IPS-15b (cell line): ENCODE data around the gene ATRNL1.

ENCODE experiments used
- H3K27me3 ChIP-seq: one replicate; pipeline ENCODE4 v1.6.1; 2013; ENCODE audit warnings: low read length; ENCODE audit not compliant: control insufficient read depth, insufficient read depth
- H3K36me3 ChIP-seq: one replicate; pipeline ENCODE4 v1.6.1; 2013; ENCODE audit warnings: low read length; ENCODE audit not compliant: control insufficient read depth, insufficient read depth
- H3K4me1 ChIP-seq: one replicate; pipeline ENCODE4 v1.6.1; 2013; ENCODE audit warnings: mild to moderate bottlenecking, low read length; ENCODE audit not compliant: control insufficient read depth, insufficient read depth
- H3K4me3 ChIP-seq: one replicate; pipeline ENCODE4 v1.5.1; 2013; ENCODE audit warnings: low read depth, low read length
- H3K9ac ChIP-seq: one replicate; pipeline ENCODE4 v1.6.1; 2013; ENCODE audit warnings: low read depth, mild to moderate bottlenecking, low read length
- H3K9me3 ChIP-seq: one replicate; pipeline ENCODE4 v1.6.1; 2013; ENCODE audit warnings: mild to moderate bottlenecking, low read length; ENCODE audit not compliant: control insufficient read depth, insufficient read depth

Gene ATRNL1

GRCh38 chr10:115829521-115830205 lies 736.5 kb downstream of the ATRNL1 start:
- no peak overlapping the region for H3K4me3 ChIP-seq
- H3K27me3 ChIP-seq: no peaks in the 10 kb centered on the region
- no peaks in the 10 kb centered on the region for H3K4me1 ChIP-seq
- H3K9ac ChIP-seq: no peak overlapping the region
- no peaks in the 10 kb centered on the region for H3K9me3 ChIP-seq
- no peaks in the 10 kb centered on the region for H3K36me3 ChIP-seq

- H3K9me3 ChIP-seq: no peaks in the 10 kb centered on the region
- no peaks in the 10 kb centered on the region for H3K4me1 ChIP-seq
- no peaks in the 10 kb centered on the region for H3K27me3 ChIP-seq
- H3K36me3 ChIP-seq: no peaks in the 10 kb centered on the region
- no peak overlapping the region for H3K9ac ChIP-seq
- no peak overlapping the region for H3K4me3 ChIP-seq
Observed at GRCh38 chr10:115830265-115830970, 737.3 kb downstream of the ATRNL1 start.

GRCh38 chr10:115831016-115831415 lies 737.9 kb downstream of the ATRNL1 start:
- H3K9me3 ChIP-seq: no peaks in the 10 kb centered on the region
- H3K4me3 ChIP-seq: no peak overlapping the region
- no peaks in the 10 kb centered on the region for H3K36me3 ChIP-seq
- H3K4me1 ChIP-seq: no peaks in the 10 kb centered on the region
- H3K9ac ChIP-seq: no peak overlapping the region
- no peaks in the 10 kb centered on the region for H3K27me3 ChIP-seq

- Histone ChIP-seq H3K27me3 (no peaks in the 10 kb centered on the region), H3K9ac (no peak overlapping the region), H3K4me1 (no peaks in the 10 kb centered on the region), H3K36me3 (no peaks in the 10 kb centered on the region), H3K9me3 (no peaks in the 10 kb centered on the region), H3K4me3 (no peak overlapping the region)
Observed at GRCh38 chr10:115833119-115833518, 740.0 kb downstream of the ATRNL1 start.

- no peak overlapping the region for H3K9ac ChIP-seq
- no peak overlapping the region for H3K4me3 ChIP-seq
- no peaks in the 10 kb centered on the region for H3K9me3 ChIP-seq
- no peaks in the 10 kb centered on the region for H3K4me1 ChIP-seq
- no peaks in the 10 kb centered on the region for H3K36me3 ChIP-seq
- no peaks in the 10 kb centered on the region for H3K27me3 ChIP-seq
Observed at GRCh38 chr10:115844591-115844990, 751.4 kb downstream of the ATRNL1 start.

GRCh38 chr10:115845921-115846320 lies 752.8 kb downstream of the ATRNL1 start:
- no peaks in the 10 kb centered on the region for H3K36me3 ChIP-seq
- no peaks in the 10 kb centered on the region for H3K27me3 ChIP-seq
- H3K4me3 ChIP-seq: no peak overlapping the region
- no peak overlapping the region for H3K9ac ChIP-seq
- H3K4me1 ChIP-seq: no peaks in the 10 kb centered on the region
- H3K9me3 ChIP-seq: no peaks in the 10 kb centered on the region

- Histone ChIP-seq H3K4me1 (no peaks in the 10 kb centered on the region), H3K27me3 (no peaks in the 10 kb centered on the region), H3K9ac (no peak overlapping the region), H3K9me3 (no peaks in the 10 kb centered on the region), H3K4me3 (no peak overlapping the region), H3K36me3 (no peaks in the 10 kb centered on the region)
Observed at GRCh38 chr10:115846528-115846927, 753.4 kb downstream of the ATRNL1 start.

GRCh38 chr10:115849197-115849596 lies 756.0 kb downstream of the ATRNL1 start:
- Histone ChIP-seq H3K4me3 (no peak overlapping the region), H3K9me3 (no peaks in the 10 kb centered on the region), H3K4me1 (no peaks in the 10 kb centered on the region), H3K36me3 (no peaks in the 10 kb centered on the region), H3K9ac (no peak overlapping the region), H3K27me3 (no peaks in the 10 kb centered on the region)

- Histone ChIP-seq H3K4me1 (no peaks in the 10 kb centered on the region), H3K27me3 (no peaks in the 10 kb centered on the region), H3K9me3 (no peaks in the 10 kb centered on the region), H3K36me3 (no peaks in the 10 kb centered on the region), H3K4me3 (no peak overlapping the region), H3K9ac (no peak overlapping the region)
Observed at GRCh38 chr10:115850666-115851065, 757.5 kb downstream of the ATRNL1 start.

- Histone ChIP-seq H3K4me3 (no peak overlapping the region), H3K36me3 (no peaks in the 10 kb centered on the region)
Observed at GRCh38 chr10:115851695-115852094, 758.5 kb downstream of the ATRNL1 start.

GRCh38 chr10:115854740-115855435 lies 761.7 kb downstream of the ATRNL1 start:
- Histone ChIP-seq H3K9me3 (no peaks in the 10 kb centered on the region), H3K4me1 (no peaks in the 10 kb centered on the region), H3K4me3 (no peak overlapping the region), H3K36me3 (no peaks in the 10 kb centered on the region), H3K27me3 (no peaks in the 10 kb centered on the region), H3K9ac (no peak overlapping the region)

More at GRCh38 chr10:115851695-115852094, 758.5 kb downstream of the ATRNL1 start:
- H3K27me3 ChIP-seq: no peaks in the 10 kb centered on the region
- H3K9ac ChIP-seq: no peak overlapping the region
- H3K9me3 ChIP-seq: no peaks in the 10 kb centered on the region
- H3K4me1 ChIP-seq: no peaks in the 10 kb centered on the region

GRCh38 chr10:115856580-115856979 lies 763.4 kb downstream of the ATRNL1 start:
- H3K27me3 ChIP-seq: no peaks in the 10 kb centered on the region
- no peak overlapping the region for H3K4me3 ChIP-seq
- H3K4me1 ChIP-seq: no peaks in the 10 kb centered on the region
- no peaks in the 10 kb centered on the region for H3K9me3 ChIP-seq
- no peaks in the 10 kb centered on the region for H3K36me3 ChIP-seq
- H3K9ac ChIP-seq: no peak overlapping the region
